Activated CD8-positive, alpha-beta memory T cell treated with anti-CD3 and anti-CD28 coated beads, Interleukin-2, amount 50 U/mL, for 48 hours (primary cell): ENCODE data around the gene TSPAN10.

ENCODE experiments used
- DNase-seq: peaks from one replicate; pipeline ENCODE4 v3.0.0-alpha.2; 2020

Gene TSPAN10

GRCh38 chr17:81635973-81636504 lies 957 bp upstream of the TSPAN10 start:
- DNase-seq: no peak

- no peak for DNase-seq
Measured at GRCh38 chr17:81638683-81639082, 1.7 kb downstream of the TSPAN10 start.

- DNase-seq: no peak
Measured at GRCh38 chr17:81640011-81640410, 3.0 kb downstream of the TSPAN10 start.

GRCh38 chr17:81641825-81642489 lies 5.0 kb downstream of the TSPAN10 start:
- DNase-seq: no peak

DNA sequence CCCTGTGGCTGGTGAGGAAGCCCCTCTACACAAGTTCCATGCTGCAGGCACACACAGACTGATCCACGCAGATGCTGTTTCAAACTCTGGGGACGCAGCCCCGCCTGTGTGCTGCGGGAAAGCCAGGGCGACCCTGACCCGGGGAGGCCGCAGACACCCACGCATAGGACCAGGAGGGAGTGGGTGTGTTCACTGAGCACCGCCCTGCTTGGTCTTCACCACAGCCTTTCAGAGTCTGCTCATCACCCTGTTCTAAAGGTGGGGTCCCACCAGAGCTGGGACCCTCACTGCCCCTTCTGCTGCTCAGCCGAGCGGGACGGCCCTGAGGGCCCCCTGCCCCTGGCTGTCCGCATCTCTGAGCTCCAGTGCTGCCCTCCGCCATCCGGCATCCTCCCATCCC lies 7.5 kb downstream of the TSPAN10 start:
- no peak for DNase-seq

GRCh38 chr17:81644976-81645952 lies 8.3 kb downstream of the TSPAN10 start:
- DNase-seq: no peak

DNA sequence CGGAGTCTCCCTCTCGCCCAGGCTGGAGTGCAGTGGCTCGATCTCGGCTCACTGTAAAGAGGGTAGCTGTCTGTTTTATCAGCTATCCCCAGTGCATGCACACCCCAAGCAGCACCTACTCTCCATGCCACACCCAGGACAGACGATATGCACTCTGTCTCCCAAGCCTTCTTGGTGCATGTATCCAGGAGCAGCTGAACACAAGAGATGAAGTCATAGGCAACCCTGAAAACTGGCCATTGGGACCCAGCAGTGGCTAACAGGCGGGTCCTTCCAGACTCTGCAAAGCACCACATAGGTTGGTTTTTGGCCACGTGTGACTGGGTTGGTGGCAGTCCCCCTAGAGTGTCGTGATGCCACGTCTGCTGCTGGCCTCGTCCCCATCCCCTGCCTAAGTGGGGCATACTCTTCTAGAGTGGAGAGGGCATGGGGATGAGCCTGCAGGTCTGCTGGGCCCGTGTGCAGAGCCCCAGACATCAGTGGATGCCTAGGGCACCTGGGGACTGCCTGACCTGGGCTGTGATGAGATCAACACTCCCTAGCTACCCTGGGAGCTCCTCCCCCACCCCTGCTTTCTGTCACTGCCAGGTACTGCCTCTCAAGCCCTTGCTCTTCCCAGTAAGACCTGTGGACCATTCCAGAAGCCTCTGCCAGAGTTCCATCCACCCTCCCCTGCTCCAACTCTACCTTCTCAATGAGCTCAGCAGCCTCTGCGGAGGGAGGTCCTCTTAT lies 10.0 kb downstream of the TSPAN10 start:
- DNase-seq: no peak

DNA sequence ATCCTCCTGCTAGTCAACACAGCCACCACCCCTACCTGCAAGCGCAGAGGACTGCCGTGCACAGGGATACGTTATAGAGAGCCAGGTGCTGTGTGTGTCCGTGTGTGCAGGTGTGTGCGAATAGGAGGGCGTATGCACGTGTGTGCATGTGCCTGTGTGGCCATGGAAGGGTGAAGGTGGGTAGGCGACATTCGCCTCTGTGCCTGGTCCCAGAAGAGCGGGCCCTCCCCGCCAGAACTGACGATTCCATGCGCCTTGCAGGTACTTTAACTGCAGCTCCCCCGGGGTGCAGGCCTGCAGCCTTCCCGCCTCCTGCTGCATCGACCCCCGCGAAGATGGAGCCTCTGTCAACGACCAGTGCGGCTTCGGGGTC lies 10.6 kb downstream of the TSPAN10 start:
- no peak for DNase-seq

- DNase-seq: no peak
Measured at GRCh38 chr17:81648013-81648706, 11.2 kb downstream of the TSPAN10 start.

- no peak for DNase-seq
Measured at GRCh38 chr17:81648707-81649085, 11.7 kb downstream of the TSPAN10 start.

- DNase-seq: no peak
Measured at GRCh38 chr17:81650951-81651350, 14.0 kb downstream of the TSPAN10 start.

DNA sequence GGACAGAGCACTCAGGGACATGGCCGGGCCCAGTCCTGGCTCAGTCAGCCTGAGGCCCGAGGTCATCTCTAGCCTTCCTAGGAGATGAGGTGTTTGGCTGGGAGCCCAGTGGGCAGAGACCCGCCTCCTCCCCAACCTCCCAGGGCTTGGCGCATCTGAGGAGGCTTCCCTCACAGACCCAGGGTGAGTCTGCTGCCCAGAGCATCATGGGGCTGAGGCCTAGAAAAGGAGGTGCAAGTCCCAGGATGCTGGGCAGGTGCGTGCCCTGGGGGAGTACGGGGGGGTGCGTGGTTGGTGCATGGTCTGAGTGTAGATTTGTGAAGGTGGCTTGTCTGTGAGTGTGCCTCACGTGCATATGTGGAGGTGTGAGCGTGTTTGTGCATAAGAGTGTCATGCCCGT lies 14.7 kb downstream of the TSPAN10 start:
- no peak for DNase-seq

GRCh38 chr17:81652906-81653771 lies 16.1 kb downstream of the TSPAN10 start:
- no peak for DNase-seq

DNA sequence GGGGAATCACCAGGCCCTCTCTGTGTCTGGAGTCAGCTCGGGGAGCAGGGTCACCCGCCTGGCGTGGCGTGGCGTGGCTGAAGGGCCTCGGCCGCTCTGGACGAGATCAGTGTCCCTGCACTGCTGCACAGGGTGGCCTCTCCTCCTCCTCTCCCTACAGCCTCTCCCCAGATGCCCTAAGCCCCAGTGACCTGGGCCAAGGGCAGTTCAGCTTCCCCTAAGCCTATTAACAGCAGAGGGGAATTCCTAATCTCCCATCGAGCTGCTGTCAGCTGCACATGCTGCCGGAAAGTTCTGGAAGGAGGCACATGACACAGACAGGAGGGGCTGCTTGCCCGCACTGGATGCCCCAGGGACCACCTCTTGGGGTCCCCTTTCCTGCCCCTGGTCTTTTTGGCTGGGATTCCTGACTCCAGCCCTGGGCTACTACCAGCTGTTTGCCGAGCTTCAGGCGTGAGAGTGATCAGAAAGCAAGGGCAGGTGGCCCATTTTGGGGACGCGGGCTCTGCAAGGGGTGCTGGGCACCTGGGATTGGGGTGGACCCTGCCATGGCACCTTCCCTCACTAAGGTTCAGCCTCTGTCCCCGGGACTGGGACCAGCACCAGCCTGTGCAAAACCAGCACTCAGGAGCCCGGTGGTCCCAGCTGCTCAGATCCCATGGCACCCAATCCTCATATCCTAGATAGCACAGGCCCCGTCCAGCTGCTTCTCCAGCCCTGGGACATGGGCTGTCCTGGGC lies 18.6 kb downstream of the TSPAN10 start:
- no peak for DNase-seq

GRCh38 chr17:81656118-81656743 lies 19.2 kb downstream of the TSPAN10 start, which contains the start of gene PDE6G:
TSS of gene PDE6G (minus strand) at chr17:81656542. CDS start at chr17:81653305, 3,237 bp downstream.
- no peak for DNase-seq

- no peak for DNase-seq
Measured at GRCh38 chr17:81656835-81657234, 19.8 kb downstream of the TSPAN10 start.

DNA sequence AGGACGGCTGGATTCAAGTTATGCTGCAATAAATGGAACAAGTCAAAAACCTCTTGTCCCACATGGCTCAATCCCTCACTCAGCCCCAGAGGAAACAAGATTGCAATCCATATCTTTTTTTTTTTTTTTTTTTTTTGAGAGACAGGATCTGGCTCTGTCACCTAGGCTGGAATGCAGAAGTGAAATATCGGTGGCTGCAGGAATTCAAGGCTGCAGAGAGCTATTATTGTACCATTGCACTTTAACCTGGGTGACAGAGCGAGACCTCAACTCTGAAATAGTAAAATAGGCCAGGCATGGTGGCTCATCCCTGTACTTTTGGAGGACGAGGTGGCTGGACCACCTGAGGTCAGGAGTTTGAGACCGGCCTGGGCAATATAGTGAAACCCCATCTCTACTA lies 22.0 kb downstream of the TSPAN10 start:
- DNase-seq: no peak

GRCh38 chr17:81660441-81660840 lies 23.4 kb downstream of the TSPAN10 start:
- no peak for DNase-seq

- DNase-seq: no peak
Measured at GRCh38 chr17:81662002-81662401, 25.0 kb downstream of the TSPAN10 start.

- no peak for DNase-seq
Measured at GRCh38 chr17:81664051-81664470, 27.1 kb downstream of the TSPAN10 start.
